HG03442 (cell line): ENCODE measurements around the gene PADI2.

Source experiments
- ATAC-seq: cut with Tn5 transposase; IDR thresholded peaks from one replicate; pipeline ENCODE4 v1.9.1; 2021; ENCODE audit warnings: mild to moderate bottlenecking, moderate library complexity; ENCODE audit not compliant: unreplicated experiment

The PADI2 gene

GRCh38 chr1:17116643-17117042 lies 2.6 kb downstream of the PADI2 start:
- ATAC-seq: no peak

GRCh38 chr1:17113963-17114362 lies 5.3 kb downstream of the PADI2 start:
- no peak for ATAC-seq

- no peak for ATAC-seq
These were observed 6.6 kb downstream of the PADI2 start for GRCh38 chr1:17112496-17113236.

- no peak for ATAC-seq
These were observed 7.2 kb downstream of the PADI2 start for GRCh38 chr1:17112076-17112475.

- no peak for ATAC-seq
These were observed 8.7 kb downstream of the PADI2 start for GRCh38 chr1:17110555-17110926.

- no peak for ATAC-seq
These were observed 9.2 kb downstream of the PADI2 start for GRCh38 chr1:17109892-17110554.

- ATAC-seq: no peak
These were observed 10.5 kb downstream of the PADI2 start for GRCh38 chr1:17108786-17109185.

- no peak for ATAC-seq
These were observed 10.9 kb downstream of the PADI2 start for GRCh38 chr1:17108360-17108759.

GRCh38 chr1:17104782-17105181 lies 14.5 kb downstream of the PADI2 start:
- ATAC-seq: no peak

GRCh38 chr1:17102232-17102631 lies 17.0 kb downstream of the PADI2 start:
- no peak for ATAC-seq

- no peak for ATAC-seq
These were observed 18.0 kb downstream of the PADI2 start for GRCh38 chr1:17101261-17101660.

- ATAC-seq: no peak
These were observed 19.5 kb downstream of the PADI2 start for GRCh38 chr1:17099616-17100340.

- ATAC-seq: no peak
These were observed 20.6 kb downstream of the PADI2 start for GRCh38 chr1:17098446-17099317.

- no peak for ATAC-seq
These were observed 21.5 kb downstream of the PADI2 start for GRCh38 chr1:17097787-17098186.

GRCh38 chr1:17097147-17097546 lies 22.1 kb downstream of the PADI2 start:
- no peak for ATAC-seq

GRCh38 chr1:17096584-17096983 lies 22.7 kb downstream of the PADI2 start:
- ATAC-seq: no peak

GRCh38 chr1:17095141-17095540 lies 24.1 kb downstream of the PADI2 start:
- no peak for ATAC-seq

GRCh38 chr1:17094664-17095063 lies 24.6 kb downstream of the PADI2 start:
- peak; percentile 59 for ATAC-seq

GRCh38 chr1:17093822-17094393 lies 25.3 kb downstream of the PADI2 start:
- no peak for ATAC-seq

GRCh38 chr1:17091252-17091651 lies 28.0 kb downstream of the PADI2 start:
- ATAC-seq: no peak

GRCh38 chr1:17089506-17089905 lies 29.7 kb downstream of the PADI2 start:
- no peak for ATAC-seq
